ENCODE results near the gene KCNK2.

GRCh38 chr1:215279682-215280081 is 197.1 kb downstream of the KCNK2 start:
- TF ChIP-seq CTCF (IDR thresholded peaks at IDR 0.05; ENCODE audit: low read depth, low read length, poor library complexity, severe bottlenecking): no peak
- no peak for TF ChIP-seq EZH2phosphoT487 (IDR thresholded peaks at IDR 0.05; ENCODE audit: borderline replicate concordance, low read length)
